Measurements from ENCODE around the gene HECW1.

Gene HECW1

DNA sequence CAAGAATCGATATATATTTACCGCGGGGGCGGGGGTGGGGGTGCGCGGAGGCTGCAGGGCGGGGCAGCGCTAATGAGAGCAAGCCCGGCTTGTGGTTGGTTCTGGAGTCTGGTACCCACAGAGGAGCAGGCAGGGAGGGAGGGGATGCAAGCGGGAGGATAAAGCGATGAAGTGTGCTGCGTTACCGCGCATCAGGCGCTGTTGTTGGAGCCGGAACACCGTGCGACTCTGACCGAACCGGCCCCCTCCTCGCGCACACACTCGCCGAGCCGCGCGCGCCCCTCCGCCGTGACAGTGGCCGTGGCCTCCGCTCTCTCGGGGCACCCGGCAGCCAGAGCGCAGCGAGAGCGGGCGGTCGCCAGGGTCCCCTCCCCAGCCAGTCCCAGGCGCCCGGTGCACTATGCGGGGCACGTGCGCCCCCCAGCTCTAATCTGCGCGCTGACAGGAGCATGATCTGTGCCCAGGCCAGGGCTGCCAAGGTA lies at the start of gene HECW1:
HECW1 (plus strand) TSS at position 189 of the 482 bp plus-strand sequence. CDS start 131,259 bp downstream, outside the sequence.
- TF ChIP-seq, protein P1, sequence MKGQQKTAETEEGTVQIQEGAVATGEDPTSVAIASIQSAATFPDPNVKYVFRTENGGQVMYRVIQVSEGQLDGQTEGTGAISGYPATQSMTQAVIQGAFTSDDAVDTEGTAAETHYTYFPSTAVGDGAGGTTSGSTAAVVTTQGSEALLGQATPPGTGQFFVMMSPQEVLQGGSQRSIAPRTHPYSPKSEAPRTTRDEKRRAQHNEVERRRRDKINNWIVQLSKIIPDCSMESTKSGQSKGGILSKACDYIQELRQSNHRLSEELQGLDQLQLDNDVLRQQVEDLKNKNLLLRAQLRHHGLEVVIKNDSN (IDR thresholded peaks at IDR 0.05): no peak
- TF ChIP-seq, protein P2, sequence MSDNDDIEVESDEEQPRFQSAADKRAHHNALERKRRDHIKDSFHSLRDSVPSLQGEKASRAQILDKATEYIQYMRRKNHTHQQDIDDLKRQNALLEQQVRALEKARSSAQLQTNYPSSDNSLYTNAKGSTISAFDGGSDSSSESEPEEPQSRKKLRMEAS (IDR thresholded peaks at IDR 0.05): no peak
- TF ChIP-seq EGR1 (IDR thresholded peaks at IDR 0.05) (no peak), CREB1 (IDR thresholded peaks at IDR 0.05; ENCODE audit: low read depth) (no peak), YY1 (IDR thresholded peaks at IDR 0.05; ENCODE audit: low read depth) (no peak), RAD21 (IDR thresholded peaks at IDR 0.05; ENCODE audit: low read depth) (no peak), CEBPB (IDR thresholded peaks at IDR 0.05) (no peak), REST (IDR thresholded peaks at IDR 0.05; ENCODE audit: low read depth) (no peak)

GRCh38 chr7:43071604-43072003 lies 40.8 kb upstream of the HECW1 start:
- no peak for TF ChIP-seq EP300 (IDR thresholded peaks at IDR 0.05; ENCODE audit: borderline replicate concordance)
- TF ChIP-seq RAD21 (IDR thresholded peaks at IDR 0.05; ENCODE audit: low read depth): peak; percentile 47

GRCh38 chr7:43072530-43072929 lies 39.9 kb upstream of the HECW1 start:
- TF ChIP-seq FOXM1 (IDR thresholded peaks at IDR 0.05; ENCODE audit: borderline replicate concordance, low read depth) (no peak), TEAD4 (IDR thresholded peaks at IDR 0.05) (no peak), TAF1 (IDR thresholded peaks at IDR 0.05; ENCODE audit: low read depth) (no peak), YY1 (IDR thresholded peaks at IDR 0.05; ENCODE audit: low read depth) (no peak), TCF12 (IDR thresholded peaks at IDR 0.05; ENCODE audit: low read depth) (no peak), ZBTB7A (IDR thresholded peaks at IDR 0.05; ENCODE audit: low read depth) (no peak), EGR1 (IDR thresholded peaks at IDR 0.05) (no peak), RAD21 (IDR thresholded peaks at IDR 0.05; ENCODE audit: low read depth) (no peak), NFIC (IDR thresholded peaks at IDR 0.05) (no peak), EP300 (IDR thresholded peaks at IDR 0.05; ENCODE audit: borderline replicate concordance) (no peak), REST (IDR thresholded peaks at IDR 0.05; ENCODE audit: low read depth) (no peak), CREB1 (IDR thresholded peaks at IDR 0.05; ENCODE audit: low read depth) (no peak), CEBPB (IDR thresholded peaks at IDR 0.05) (no peak)
- TF ChIP-seq, protein P1 (IDR thresholded peaks at IDR 0.05): no peak
- TF ChIP-seq, protein P2 (IDR thresholded peaks at IDR 0.05): no peak

GRCh38 chr7:43076189-43076605 lies 36.2 kb upstream of the HECW1 start:
- TF ChIP-seq TAF1 (IDR thresholded peaks at IDR 0.05; ENCODE audit: low read depth): no peak
- TF ChIP-seq REST (IDR thresholded peaks at IDR 0.05; ENCODE audit: low read depth): no peak
- TF ChIP-seq NFIC (IDR thresholded peaks at IDR 0.05): no peak
- no peak for TF ChIP-seq TCF12 (IDR thresholded peaks at IDR 0.05; ENCODE audit: low read depth)
- TF ChIP-seq ZBTB7A (IDR thresholded peaks at IDR 0.05; ENCODE audit: low read depth): no peak
- TF ChIP-seq, protein P1 (IDR thresholded peaks at IDR 0.05): no peak
- no peak for TF ChIP-seq CREB1 (IDR thresholded peaks at IDR 0.05; ENCODE audit: low read depth)
- TF ChIP-seq YY1 (IDR thresholded peaks at IDR 0.05; ENCODE audit: low read depth): no peak
- no peak for TF ChIP-seq EGR1 (IDR thresholded peaks at IDR 0.05)
- TF ChIP-seq EP300 (IDR thresholded peaks at IDR 0.05; ENCODE audit: borderline replicate concordance): no peak
- TF ChIP-seq, protein P2 (IDR thresholded peaks at IDR 0.05): no peak
- no peak for TF ChIP-seq FOXM1 (IDR thresholded peaks at IDR 0.05; ENCODE audit: borderline replicate concordance, low read depth)
